Endothelial cell of umbilical vein (primary cell): ENCODE measurements around the gene TMEM213. TPM values are rescaled to one million over a fixed set of nuclear protein-coding genes. Genes with fewer than 3 reads are reported as not detected.

Experiments used
- BruUV-seq: library from RNA; stranded (reverse); fragments of 400-500 nt; replicated peaks from 2 replicates; lab custom pipeline; 2021; lab: Mats Ljungman, UMichigan
- CTCF ChIA-PET: fragments of 300-600, 350-600 bp; sonication (Branson Sonifier 250); formaldehyde crosslinking; loops from one replicate; lab custom pipeline; 2021; ENCODE audit warnings: antibody characterized with exemption, inconsistent platforms; lab: Charles Lee
- POLR2A ChIA-PET: fragments of 300-600, 350-600 bp; sonication (Branson Sonifier 250); formaldehyde crosslinking; loops from one replicate; lab custom pipeline; 2021; ENCODE audit warnings: antibody characterized with exemption, inconsistent platforms; lab: Charles Lee
- DNase-seq: peaks from one replicate; pipeline ENCODE4 v3.0.0-alpha.2; 2011; ENCODE audit warnings: low read depth, low spot score
- FAIRE-seq: peaks from 2 replicates; lab custom pipeline; 2011; peaks lifted over from hg19 to GRCh38; lab: Jason Lieb, UNC
- H2AFZ ChIP-seq: 2 replicates; pipeline ENCODE4 v1.6.0; 2012; ENCODE audit warnings: low read depth, low read length, control low read depth, inconsistent platforms
- H3K27ac ChIP-seq: 2 replicates; pipeline ENCODE4 v1.5.1; 2011; ENCODE audit warnings: low read depth, mild to moderate bottlenecking, control low read depth, low read length, moderate library complexity; ENCODE audit not compliant: insufficient read depth
- H3K27me3 ChIP-seq, 2 experiments: 2 replicates each; pipeline versions ENCODE4 v1.6.0 to v1.6.1; 2011; ENCODE audit warnings: low read length in 2 of 2, mixed read lengths in 1 of 2; ENCODE audit not compliant: control insufficient read depth in 2 of 2, insufficient read depth in 2 of 2
- H3K36me3 ChIP-seq, 2 experiments: 2 replicates in 1 of 2; 3 replicates in 1 of 2; pipeline ENCODE4 v1.5.1; 2011; ENCODE audit warnings: low read length in 2 of 2, mild to moderate bottlenecking in 1 of 2, moderate library complexity in 1 of 2; ENCODE audit not compliant: control insufficient read depth in 2 of 2, insufficient read depth in 2 of 2; ENCODE audit errors: extremely low read depth in 1 of 2
- H3K4me1 ChIP-seq: 3 replicates; pipeline ENCODE4 v1.5.1; 2011; ENCODE audit warnings: mild to moderate bottlenecking, low read length; ENCODE audit not compliant: control insufficient read depth, insufficient read depth; ENCODE audit errors: extremely low read depth
- H3K4me2 ChIP-seq: 2 replicates; pipeline ENCODE4 v1.6.1; 2011; ENCODE audit warnings: low read length, control low read depth, mixed read lengths; ENCODE audit not compliant: insufficient read depth
- H3K4me3 ChIP-seq, 3 experiments: fragments of 200-600 bp in 1 of 3; sonication (generic), shearing (Covaris generic) in 1 of 3; replicated peaks in 1 of 3; 2 replicates each; pipeline ENCODE4 v1.5.1; 2011 to 2016; ENCODE audit warnings: control low read depth in 3 of 3, low read length in 3 of 3, mild to moderate bottlenecking in 2 of 3, inconsistent platforms in 1 of 3, low read depth in 1 of 3, moderate library complexity in 1 of 3; ENCODE audit not compliant: insufficient read depth in 1 of 3
- H3K79me2 ChIP-seq: 2 replicates; pipeline ENCODE4 v1.6.0; 2012; ENCODE audit warnings: low read length, inconsistent platforms; ENCODE audit not compliant: control insufficient read depth, insufficient read depth
- H3K9ac ChIP-seq: replicated peaks from 2 replicates; pipeline ENCODE3; 2011; ENCODE audit warnings: low read length, control low read depth; ENCODE audit not compliant: insufficient read depth; ENCODE audit errors: extremely low read depth
- H3K9me1 ChIP-seq: replicated peaks from 3 replicates; pipeline ENCODE4 v1.6.0; 2011; ENCODE audit warnings: mild to moderate bottlenecking, low read length; ENCODE audit not compliant: control insufficient read depth, insufficient read depth; ENCODE audit errors: extremely low read depth
- H3K9me3 ChIP-seq: replicated peaks from 2 replicates; pipeline ENCODE4 v1.5.1; 2012; ENCODE audit warnings: low read length, inconsistent platforms; ENCODE audit not compliant: control insufficient read depth, insufficient read depth
- H4K20me1 ChIP-seq: replicated peaks from 2 replicates; pipeline ENCODE3; 2011; ENCODE audit warnings: mild to moderate bottlenecking, low read length; ENCODE audit not compliant: control insufficient read depth, insufficient read depth; ENCODE audit errors: extremely low read depth
- CTCF ChIP-seq, 2 donors: IDR thresholded peaks; 1 replicate in 1 of 2; 2 replicates in 1 of 2; pipeline ENCODE4 v1.5.1; 2011; ENCODE audit warnings: low read length in 2 of 2, mild to moderate bottlenecking in 2 of 2, moderate library complexity in 2 of 2, control low read depth in 1 of 2, inconsistent platforms in 1 of 2, low read depth in 1 of 2; ENCODE audit not compliant: insufficient read depth in 1 of 2; ENCODE audit errors: extremely low read depth in 1 of 2
- FOS ChIP-seq: IDR thresholded peaks from 2 replicates; pipeline ENCODE4 v1.6.1; 2011; ENCODE audit warnings: mild to moderate bottlenecking, low read length, moderate library complexity, borderline replicate concordance; ENCODE audit not compliant: insufficient read depth
- GATA2 ChIP-seq: IDR thresholded peaks from 2 replicates; pipeline ENCODE4 v1.7.0; 2011; ENCODE audit warnings: low read depth, mild to moderate bottlenecking, moderate library complexity, mixed read lengths, low read length; ENCODE audit not compliant: insufficient read length, insufficient read depth
- JUN ChIP-seq: IDR thresholded peaks from 2 replicates; pipeline ENCODE4 v1.6.1; 2011; ENCODE audit warnings: borderline replicate concordance, low read depth; ENCODE audit not compliant: insufficient read length, insufficient read depth
- MYC ChIP-seq: IDR thresholded peaks from one replicate; pipeline ENCODE4 v1.6.1; 2011; ENCODE audit warnings: mild to moderate bottlenecking, low read depth, low read length
- POLR2A ChIP-seq: IDR thresholded peaks from 2 replicates; pipeline ENCODE4 v1.6.1; 2012; ENCODE audit warnings: low read depth, mild to moderate bottlenecking, control low read depth, low read length
- dilution Hi-C: fragments of 300-500 bp; cut with MboI; formaldehyde crosslinking; loops from one replicate; pipeline ENCODE4 v1.15.0; 2019; ENCODE audit warnings: low sequenced_read_pairs; ENCODE audit not compliant: extremely low pct_ligation_motif_present
- intact Hi-C: fragments of 100-400 bp; cut with micrococcal nuclease; formaldehyde crosslinking; loops from one replicate; pipeline ENCODE4 v1.10.0; 2022
- polyA plus RNA-seq, 4 experiments: library from polyadenylated mRNA; depleted of rRNA in 3 of 4; stranded (reverse) in 3 of 4; unstranded in 1 of 4; fragments of >200 nt; gene quantifications; 2 replicates each; pipeline versions ENCODE4 v1.2.1 to v1.2.3, GENCODE V29; 2011 to 2012; ENCODE audit warnings: missing spikeins in 1 of 4
- total RNA-seq: library from RNA; stranded (reverse); gene quantifications from 2 replicates; pipeline ENCODE4 v1.2.3, GENCODE V29; 2021
- TF ChIP-seq, protein P1 (sequence below): IDR thresholded peaks from 2 replicates; pipeline ENCODE4 v1.6.1; 2011; ENCODE audit not compliant: insufficient read depth, insufficient read length

TMEM213 gene
- total and polyA plus RNA-seq, 2 donors (not counting 3 experiments of a cell fraction or from before 2014, with no cell fraction given), result not detected

- no peaks in the 10 kb centered on the region for H3K9me1 ChIP-seq
- H3K27ac ChIP-seq, result no peak overlapping the region
- dilution Hi-C loops, result no loop called here
- no peaks in the 10 kb centered on the region for H4K20me1 ChIP-seq
- FAIRE-seq (no peak), DNase-seq (no peak)
- no peaks in the 10 kb centered on the region for H3K27me3 ChIP-seq
- no peak overlapping the region for H3K4me3 ChIP-seq
- BruUV-seq, result no TSS peak
- peaks cover 0 to 5% of the 10 kb centered on the region in 2 experiments for H3K36me3 ChIP-seq
- no peaks in the 10 kb centered on the region for H3K9me3 ChIP-seq
- H3K79me2 ChIP-seq, result no peaks in the 10 kb centered on the region
- intact Hi-C loops, result no loop called here
- CTCF ChIA-PET, result interaction anchor here (0.7 to 7.0 kb wide), 2 partner anchors 13 to 201 kb away, joined by 3 to 44 read pairs; no protein-coding TSS in a partner anchor
- POLR2A ChIA-PET, result no interaction called here
- no peak overlapping the region for H3K9ac ChIP-seq
- H2AFZ ChIP-seq, result no peak overlapping the region
- no peaks in the 10 kb centered on the region for H3K4me1 ChIP-seq
- no peak for TF ChIP-seq FOS
- TF ChIP-seq, protein P1, sequence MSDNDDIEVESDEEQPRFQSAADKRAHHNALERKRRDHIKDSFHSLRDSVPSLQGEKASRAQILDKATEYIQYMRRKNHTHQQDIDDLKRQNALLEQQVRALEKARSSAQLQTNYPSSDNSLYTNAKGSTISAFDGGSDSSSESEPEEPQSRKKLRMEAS, result no peak
- no peak for TF ChIP-seq JUN
- no peak for TF ChIP-seq CTCF (IDR thresholded peaks at IDR 0.05; ENCODE audit: extremely low read depth in 1 of 2, insufficient read depth in 1 of 2, low read depth in 1 of 2, low read length in 2 of 2)
- no peak for TF ChIP-seq MYC
- TF ChIP-seq POLR2A, result no peak
- no peak for TF ChIP-seq GATA2
- H3K4me2 ChIP-seq, result no peak overlapping the region
These were observed 75.6 kb downstream of the TMEM213 start for GRCh38 chr7:138873220-138873892.
